ENCODE results near the gene DSG3.

The DSG3 gene

GRCh38 chr18:31440787-31441186 is 6.8 kb upstream of the DSG3 start:
- Mint-ChIP-seq H3K4me3 (no peak overlapping the region), H3K27ac (no peak overlapping the region), H3K36me3 (ENCODE audit: insufficient read depth) (no peaks in the 10 kb centered on the region), H3K27me3 (no peaks in the 10 kb centered on the region), H3K9me3 (peaks cover 0 to 3% of the 10 kb centered on the region in 2 donors), H3K4me1 (ENCODE audit: low read depth in 2 of 2) (no peaks in the 10 kb centered on the region)
- no peak for ATAC-seq (replicated peaks)
- no peak for DNase-seq

DNA sequence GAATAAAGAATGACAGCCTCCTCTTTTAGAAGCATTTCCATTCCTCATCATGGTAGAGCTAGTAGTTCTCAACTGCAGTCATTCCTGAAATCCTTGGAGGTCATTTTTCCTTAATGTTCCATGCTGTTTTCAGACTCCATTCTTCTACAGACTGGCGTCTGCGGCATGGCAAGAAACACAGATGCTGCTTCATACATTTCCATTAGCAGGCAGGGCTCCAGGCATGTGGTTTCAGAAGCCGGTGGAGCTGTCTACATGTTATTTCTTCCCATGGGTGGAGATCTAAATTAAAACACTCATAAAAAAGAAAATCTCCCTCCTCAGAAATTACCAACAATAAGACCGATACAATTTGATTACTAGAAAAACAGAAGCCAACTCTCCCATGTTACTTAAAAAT is 6.0 kb upstream of the DSG3 start:
- DNase-seq (no peak), ATAC-seq (replicated peaks) (no peak)
- H3K36me3 Mint-ChIP-seq (ENCODE audit: insufficient read depth) = no peaks in the 10 kb centered on the region
- peaks cover 0 to 3% of the 10 kb centered on the region in 2 donors for H3K9me3 Mint-ChIP-seq
- H3K27me3 Mint-ChIP-seq = no peaks in the 10 kb centered on the region
- no peaks in the 10 kb centered on the region for H3K4me1 Mint-ChIP-seq (ENCODE audit: low read depth in 2 of 2)
- H3K4me3 Mint-ChIP-seq = no peak overlapping the region
- no peak overlapping the region for H3K27ac Mint-ChIP-seq

DNA sequence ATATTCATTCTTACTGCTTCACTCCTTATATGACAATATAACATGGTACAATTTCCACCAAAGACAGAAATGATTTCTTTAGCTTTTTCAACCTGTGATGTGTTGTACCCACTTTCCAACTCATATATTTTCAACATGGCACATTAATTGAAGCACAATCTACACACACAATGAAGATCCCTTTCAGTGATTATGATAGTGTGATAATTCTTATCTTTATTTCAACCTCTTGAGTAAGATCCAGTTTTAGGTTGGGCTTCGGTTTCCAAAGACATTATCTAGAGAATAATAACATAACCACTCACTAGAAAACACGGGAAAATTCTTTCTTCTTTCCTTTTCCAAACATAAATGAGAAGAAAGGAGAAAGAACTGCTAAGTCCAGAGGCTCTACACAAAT is 3.4 kb upstream of the DSG3 start:
- Mint-ChIP-seq H3K27ac (no peak overlapping the region), H3K4me3 (no peak overlapping the region), H3K27me3 (no peaks in the 10 kb centered on the region), H3K36me3 (ENCODE audit: insufficient read depth) (no peaks in the 10 kb centered on the region), H3K9me3 (peaks cover 0 to 3% of the 10 kb centered on the region in 2 donors), H3K4me1 (ENCODE audit: low read depth in 2 of 2) (no peaks in the 10 kb centered on the region)
- ATAC-seq (replicated peaks) (no peak), DNase-seq (no peak)

DNA sequence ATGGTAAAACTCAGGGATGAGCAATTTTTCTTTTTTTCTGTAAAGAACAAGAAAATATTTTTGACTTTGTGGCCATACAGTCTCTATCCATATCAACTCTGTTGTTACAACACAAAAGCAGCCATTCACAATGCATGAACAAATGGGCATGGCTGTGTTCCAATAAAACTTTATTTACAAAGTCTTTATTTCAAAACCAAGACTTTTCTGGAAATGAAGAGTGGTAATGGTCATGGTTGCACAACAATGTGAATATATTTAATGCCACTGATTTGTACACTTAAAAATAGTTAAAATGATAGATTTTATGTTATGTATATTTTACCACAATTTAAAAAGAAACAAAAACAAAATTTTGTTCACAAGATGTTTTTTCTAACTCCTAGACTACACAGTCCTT is 1.6 kb upstream of the DSG3 start:
- Mint-ChIP-seq H3K4me1 (ENCODE audit: low read depth in 2 of 2) (no peaks in the 10 kb centered on the region), H3K27ac (no peak overlapping the region), H3K4me3 (no peak overlapping the region), H3K36me3 (ENCODE audit: insufficient read depth) (no peaks in the 10 kb centered on the region), H3K27me3 (no peaks in the 10 kb centered on the region), H3K9me3 (peaks cover 6 to 7% of the 10 kb centered on the region in 2 donors)
- ATAC-seq (replicated peaks) (no peak), DNase-seq (no peak)

DNA sequence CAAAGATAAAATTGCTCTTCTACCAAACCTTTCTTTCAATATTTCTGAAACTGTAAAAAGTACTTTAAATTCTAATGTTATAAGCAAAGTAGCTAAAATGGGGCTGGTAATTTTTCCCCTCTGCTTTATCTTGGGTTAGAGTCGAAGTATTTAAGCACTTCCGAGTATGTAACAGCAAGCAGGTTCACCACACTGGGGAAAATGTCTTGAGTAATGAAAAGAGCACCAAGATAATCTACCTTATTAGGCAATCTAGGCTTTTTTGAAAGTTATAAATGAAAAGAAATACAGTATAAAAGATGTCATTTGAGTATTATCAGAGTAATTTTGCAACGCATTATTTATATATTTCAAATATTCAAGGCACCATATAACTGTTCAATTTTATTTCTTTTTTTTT is 687 bp upstream of the DSG3 start:
- H3K9me3 Mint-ChIP-seq = peaks cover 6 to 7% of the 10 kb centered on the region in 2 donors
- no peaks in the 10 kb centered on the region for H3K27me3 Mint-ChIP-seq
- DNase-seq (no peak), ATAC-seq (replicated peaks) (no peak)
- H3K36me3 Mint-ChIP-seq (ENCODE audit: insufficient read depth) = no peaks in the 10 kb centered on the region
- no peak overlapping the region for H3K27ac Mint-ChIP-seq
- no peaks in the 10 kb centered on the region for H3K4me1 Mint-ChIP-seq (ENCODE audit: low read depth in 2 of 2)
- no peak overlapping the region for H3K4me3 Mint-ChIP-seq

DNA sequence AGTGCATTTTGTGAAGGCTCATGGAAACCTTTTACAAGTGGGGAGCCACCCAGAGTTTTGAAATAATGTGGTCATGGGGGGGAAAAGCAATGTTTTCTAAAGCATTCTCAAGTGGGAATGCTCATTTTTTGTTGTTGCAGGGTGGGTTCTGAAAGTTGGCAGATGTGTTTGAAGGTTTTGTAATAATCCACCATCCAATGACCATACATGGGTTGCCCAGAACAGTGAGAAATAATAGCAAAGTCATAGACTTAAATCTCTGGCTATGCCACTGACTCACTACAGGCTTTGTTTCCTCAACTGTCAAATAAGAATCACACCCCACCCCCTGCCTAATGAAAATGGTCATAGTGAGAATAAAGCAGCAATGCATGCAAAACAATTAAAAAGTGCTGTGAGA is 2.9 kb downstream of the DSG3 start:
- no peak for ATAC-seq (replicated peaks)
- no peak for DNase-seq
- no peaks in the 10 kb centered on the region for H3K4me1 Mint-ChIP-seq (ENCODE audit: low read depth in 2 of 2)

GRCh38 chr18:31451625-31452024 is 4.1 kb downstream of the DSG3 start:
- H3K4me3 Mint-ChIP-seq = no peak overlapping the region
- ATAC-seq (replicated peaks) = no peak
- H3K36me3 Mint-ChIP-seq (ENCODE audit: insufficient read depth) = no peaks in the 10 kb centered on the region

More for the DNA sequence above, 2.9 kb downstream of the DSG3 start:
- Mint-ChIP-seq H3K36me3 (ENCODE audit: insufficient read depth) (no peaks in the 10 kb centered on the region), H3K27ac (no peak overlapping the region), H3K9me3 (peaks cover 4 to 7% of the 10 kb centered on the region in 2 donors), H3K4me3 (no peak overlapping the region), H3K27me3 (no peaks in the 10 kb centered on the region)

DNA sequence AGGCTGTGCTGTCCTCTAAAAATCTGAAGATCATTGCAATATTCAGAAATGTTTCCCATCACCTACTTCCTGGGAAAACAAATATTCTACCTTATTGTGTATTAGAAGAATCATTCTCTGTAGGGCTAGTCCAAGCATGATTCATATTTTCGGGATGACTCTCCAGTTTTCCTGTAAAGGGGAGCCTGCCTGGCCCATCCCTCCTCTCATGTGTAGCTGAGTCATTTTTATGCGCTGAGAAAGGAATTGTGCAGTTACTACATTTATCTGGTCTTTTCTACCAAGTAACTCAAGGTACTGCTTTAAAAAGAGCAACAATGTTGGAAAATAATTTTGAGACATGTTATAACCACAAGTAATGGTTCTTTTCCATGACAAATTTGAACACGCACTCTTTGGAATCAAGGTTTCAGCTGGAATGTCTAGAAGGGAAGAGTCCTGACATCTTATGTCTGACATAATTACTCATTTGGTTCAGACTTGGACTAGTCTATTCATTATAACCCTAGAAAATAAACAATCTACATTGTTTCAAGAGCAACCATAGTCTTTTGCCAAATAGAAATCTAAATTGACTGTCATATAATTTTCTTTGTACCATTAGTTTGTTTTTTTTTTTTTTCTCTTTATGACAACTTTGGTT is 6.6 kb downstream of the DSG3 start:
- Mint-ChIP-seq H3K27me3 (no peaks in the 10 kb centered on the region), H3K4me1 (ENCODE audit: low read depth in 2 of 2) (no peaks in the 10 kb centered on the region), H3K4me3 (no peak overlapping the region), H3K27ac (no peak overlapping the region), H3K9me3 (peaks cover 5 to 7% of the 10 kb centered on the region in 2 donors), H3K36me3 (ENCODE audit: insufficient read depth) (no peaks in the 10 kb centered on the region)
- no peak for ATAC-seq (replicated peaks)
- DNase-seq = no peak

More at GRCh38 chr18:31451625-31452024, 4.1 kb downstream of the DSG3 start:
- Mint-ChIP-seq H3K27ac (no peak overlapping the region), H3K27me3 (no peaks in the 10 kb centered on the region), H3K9me3 (peaks cover 5 to 7% of the 10 kb centered on the region in 2 donors), H3K4me1 (ENCODE audit: low read depth in 2 of 2) (no peaks in the 10 kb centered on the region)
- no peak for DNase-seq

GRCh38 chr18:31469629-31470028 is 22.1 kb downstream of the DSG3 start:
- H3K27ac Mint-ChIP-seq = no peak overlapping the region
- no peak overlapping the region for H3K4me3 Mint-ChIP-seq
- DNase-seq = no peak
- H3K27me3 Mint-ChIP-seq = no peaks in the 10 kb centered on the region
- no peaks in the 10 kb centered on the region for H3K36me3 Mint-ChIP-seq (ENCODE audit: insufficient read depth)
- peaks cover 0 to 8% of the 10 kb centered on the region in 2 donors for H3K9me3 Mint-ChIP-seq
- no peaks in the 10 kb centered on the region for H3K4me1 Mint-ChIP-seq (ENCODE audit: low read depth in 2 of 2)
- no peak for ATAC-seq (replicated peaks)

DNA sequence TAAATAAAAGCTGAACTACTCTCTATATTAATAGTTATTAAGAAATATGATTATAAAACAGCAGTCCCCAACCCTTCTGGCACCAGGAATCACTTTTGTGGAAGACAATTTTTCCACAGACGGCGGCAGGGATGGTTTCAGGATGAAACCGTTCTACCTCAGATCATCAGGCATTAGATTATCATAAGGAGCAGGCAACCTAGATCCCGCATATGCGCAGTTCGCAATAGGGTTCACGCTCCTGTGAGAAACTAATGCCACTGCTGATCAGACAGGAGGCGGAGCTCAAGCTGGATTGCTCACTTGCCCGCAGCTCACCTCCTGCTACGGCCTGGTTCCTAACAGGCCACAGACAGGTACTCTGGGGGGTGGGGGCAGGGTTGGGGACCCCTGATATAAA is 31.1 kb downstream of the DSG3 start:
- Mint-ChIP-seq H3K27me3 (no peaks in the 10 kb centered on the region), H3K4me3 (no peak overlapping the region), H3K9me3 (no peaks in the 10 kb centered on the region), H3K4me1 (ENCODE audit: low read depth in 2 of 2) (no peaks in the 10 kb centered on the region), H3K36me3 (ENCODE audit: insufficient read depth) (peaks cover 2% of the 10 kb centered on the region), H3K27ac (no peak overlapping the region)
- ATAC-seq (replicated peaks) (no peak), DNase-seq (no peak)

DNA sequence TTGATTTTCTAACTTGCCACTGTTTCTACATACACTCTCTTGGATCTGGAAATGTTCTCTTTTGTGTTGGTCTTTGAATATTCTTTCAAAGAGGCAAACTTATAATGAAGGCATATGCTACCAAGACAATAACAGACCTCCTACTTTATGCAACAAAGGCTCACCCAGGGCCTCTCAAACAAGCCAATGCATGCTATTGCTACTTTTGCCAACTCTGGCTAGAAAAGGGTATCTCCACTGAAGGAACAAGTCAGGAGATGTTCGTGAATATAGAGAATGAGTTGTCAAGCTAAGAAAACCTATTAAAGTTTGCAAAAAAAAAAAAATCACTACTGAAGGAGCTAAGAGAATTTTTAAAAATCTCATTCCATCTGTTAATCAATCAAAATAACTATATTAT is 34.5 kb downstream of the DSG3 start:
- no peak overlapping the region for H3K4me3 Mint-ChIP-seq
- H3K27me3 Mint-ChIP-seq = no peaks in the 10 kb centered on the region
- no peaks in the 10 kb centered on the region for H3K4me1 Mint-ChIP-seq (ENCODE audit: low read depth in 2 of 2)
- ATAC-seq (replicated peaks) (no peak), DNase-seq (no peak)
- H3K27ac Mint-ChIP-seq = no peak overlapping the region
- no peaks in the 10 kb centered on the region for H3K9me3 Mint-ChIP-seq
- peaks cover 2% of the 10 kb centered on the region for H3K36me3 Mint-ChIP-seq (ENCODE audit: insufficient read depth)

DNA sequence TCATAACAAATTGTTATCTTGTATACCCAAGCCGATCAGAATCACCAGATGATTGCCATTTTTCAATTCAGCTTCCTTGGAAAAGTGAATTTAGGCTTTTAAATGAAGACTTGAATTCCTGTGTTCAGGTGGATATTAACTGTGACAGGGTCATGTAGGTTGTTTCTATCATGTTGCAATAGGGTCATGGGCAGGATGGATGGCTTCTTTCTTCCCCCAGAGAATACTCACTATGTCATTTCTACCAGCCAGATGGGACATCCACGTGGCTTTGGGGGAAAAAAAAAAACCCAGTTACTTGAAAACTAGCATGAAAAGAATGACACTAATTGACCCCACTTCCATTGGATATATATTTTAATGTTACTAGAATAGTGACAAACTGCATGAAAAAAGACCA is 35.9 kb downstream of the DSG3 start:
- no peak for DNase-seq
- no peak for ATAC-seq (replicated peaks)
- Mint-ChIP-seq H3K4me1 (ENCODE audit: low read depth in 2 of 2) (no peaks in the 10 kb centered on the region), H3K27ac (no peak overlapping the region), H3K36me3 (ENCODE audit: insufficient read depth) (peaks cover 2% of the 10 kb centered on the region), H3K4me3 (no peak overlapping the region), H3K27me3 (no peaks in the 10 kb centered on the region), H3K9me3 (no peaks in the 10 kb centered on the region)

DNA sequence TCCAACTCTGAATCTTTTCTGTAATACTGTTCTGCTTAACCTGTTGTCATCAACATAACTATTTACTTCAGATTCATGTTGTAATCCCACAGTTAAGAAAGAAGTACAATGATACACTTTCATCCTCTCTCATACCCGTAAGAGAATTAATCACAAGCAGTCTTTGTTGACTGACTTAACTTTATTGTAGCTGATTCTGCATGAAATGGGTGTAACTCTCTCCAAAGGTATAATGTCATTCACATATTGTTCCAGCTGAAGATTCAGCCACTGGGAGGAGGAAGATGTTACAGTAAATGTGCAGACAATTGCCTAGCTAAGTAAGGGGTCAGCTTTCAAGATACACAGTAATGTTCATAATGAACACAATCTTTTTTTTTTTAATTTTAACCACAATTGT is 36.9 kb downstream of the DSG3 start:
- ATAC-seq (replicated peaks) (no peak), DNase-seq (no peak)
- no peaks in the 10 kb centered on the region for H3K9me3 Mint-ChIP-seq
- H3K27me3 Mint-ChIP-seq = no peaks in the 10 kb centered on the region
- H3K36me3 Mint-ChIP-seq (ENCODE audit: insufficient read depth) = peaks cover 2% of the 10 kb centered on the region
- no peak overlapping the region for H3K4me3 Mint-ChIP-seq
- no peaks in the 10 kb centered on the region for H3K4me1 Mint-ChIP-seq (ENCODE audit: low read depth in 2 of 2)
- H3K27ac Mint-ChIP-seq = no peak overlapping the region

- no peaks in the 10 kb centered on the region for H3K27me3 Mint-ChIP-seq
- no peak overlapping the region for H3K4me3 Mint-ChIP-seq
- H3K36me3 Mint-ChIP-seq (ENCODE audit: insufficient read depth) = no peaks in the 10 kb centered on the region
- H3K27ac Mint-ChIP-seq = no peak overlapping the region
- no peaks in the 10 kb centered on the region for H3K4me1 Mint-ChIP-seq (ENCODE audit: low read depth in 2 of 2)
- peaks cover 0 to 1% of the 10 kb centered on the region in 2 donors for H3K9me3 Mint-ChIP-seq
- no peak for ATAC-seq (replicated peaks)
- no peak for DNase-seq
Measured at GRCh38 chr18:31486165-31486564, 38.6 kb downstream of the DSG3 start.
